LNCaP clone FGC (cell line): Measurements from ENCODE around the gene GPC3.

Experiments
- DNase-seq: peaks from one replicate; pipeline ENCODE4 v3.0.0-alpha.2; 2011; ENCODE audit warnings: low read depth
- H3K4me3 ChIP-seq: 2 replicates; pipeline ENCODE4 v1.5.1; 2011; ENCODE audit warnings: mild to moderate bottlenecking, low read depth, low read length, control low read depth
- CTCF ChIP-seq: IDR thresholded peaks from 2 replicates; pipeline ENCODE4 v1.5.1; 2012; ENCODE audit warnings: mild to moderate bottlenecking; ENCODE audit not compliant: control insufficient read depth, insufficient read depth; ENCODE audit errors: extremely low read depth

GPC3 gene

GRCh38 chrX:133638285-133638684 is 347.1 kb downstream of the GPC3 start:
- TF ChIP-seq CTCF: no peak
- no peak for DNase-seq
- H3K4me3 ChIP-seq: no peak overlapping the region

DNA sequence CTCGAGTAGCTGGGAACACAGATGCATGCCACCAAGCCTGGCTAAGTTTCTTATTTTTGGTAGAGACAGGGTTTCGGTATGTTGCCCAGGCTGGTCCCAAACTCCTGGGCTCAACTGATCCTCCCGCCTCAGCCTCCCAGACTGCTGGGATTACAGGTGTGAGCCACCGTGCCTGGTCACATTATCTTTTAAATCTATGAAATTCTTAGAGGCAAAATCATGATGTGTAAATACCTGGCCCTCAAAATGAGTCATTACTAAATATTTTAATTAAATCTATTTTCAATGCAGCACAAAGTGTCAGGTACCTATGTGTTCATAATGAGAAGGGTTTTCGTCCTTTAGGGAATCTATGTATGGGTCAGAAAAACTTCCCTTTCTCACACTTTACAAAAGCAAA is 347.6 kb downstream of the GPC3 start:
- no peak for DNase-seq
- H3K4me3 ChIP-seq: no peak overlapping the region
- no peak for TF ChIP-seq CTCF

DNA sequence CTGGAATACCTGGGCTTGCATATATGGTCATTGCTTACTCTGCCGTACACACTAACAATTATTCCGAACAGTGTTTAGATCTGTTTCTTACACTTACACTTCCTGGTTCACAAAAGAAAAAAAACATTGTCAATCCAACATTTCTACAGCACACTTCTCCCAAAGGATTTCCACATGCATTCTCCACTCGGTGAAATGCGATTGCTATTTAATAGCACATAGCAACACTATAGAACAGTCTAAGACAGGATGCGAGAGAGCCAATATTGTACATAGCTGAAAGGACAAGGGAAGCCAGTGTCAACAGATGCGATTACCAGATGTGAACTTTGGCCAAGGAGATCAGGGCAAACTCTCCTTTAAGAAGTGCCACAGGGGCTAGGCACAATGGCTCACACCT is 349.4 kb downstream of the GPC3 start:
- no peak for DNase-seq
- TF ChIP-seq CTCF: no peak
- no peak overlapping the region for H3K4me3 ChIP-seq

- no peak for DNase-seq
- TF ChIP-seq CTCF: no peak
These were observed 351.0 kb downstream of the GPC3 start for GRCh38 chrX:133634416-133634815.

GRCh38 chrX:133633950-133634349 is 351.4 kb downstream of the GPC3 start:
- DNase-seq: no peak
- no peak overlapping the region for H3K4me3 ChIP-seq
- TF ChIP-seq CTCF: no peak

More at GRCh38 chrX:133634416-133634815, 351.0 kb downstream of the GPC3 start:
- no peak overlapping the region for H3K4me3 ChIP-seq

GRCh38 chrX:133633162-133633561 is 352.2 kb downstream of the GPC3 start:
- no peak for TF ChIP-seq CTCF
- no peak overlapping the region for H3K4me3 ChIP-seq
- no peak for DNase-seq

GRCh38 chrX:133630362-133630761 is 355.0 kb downstream of the GPC3 start:
- H3K4me3 ChIP-seq: no peak overlapping the region
- DNase-seq: no peak
- no peak for TF ChIP-seq CTCF
